Measurements from ENCODE around the gene PLTP. TPM values are rescaled to one million over a fixed set of nuclear protein-coding genes. Genes with fewer than 3 reads are reported as not detected.

PLTP gene
- total and polyA plus RNA-seq, 2 donors (not counting 3 experiments of a cell fraction or from before 2014, with no cell fraction given): 62.1 to 118 TPM

DNA sequence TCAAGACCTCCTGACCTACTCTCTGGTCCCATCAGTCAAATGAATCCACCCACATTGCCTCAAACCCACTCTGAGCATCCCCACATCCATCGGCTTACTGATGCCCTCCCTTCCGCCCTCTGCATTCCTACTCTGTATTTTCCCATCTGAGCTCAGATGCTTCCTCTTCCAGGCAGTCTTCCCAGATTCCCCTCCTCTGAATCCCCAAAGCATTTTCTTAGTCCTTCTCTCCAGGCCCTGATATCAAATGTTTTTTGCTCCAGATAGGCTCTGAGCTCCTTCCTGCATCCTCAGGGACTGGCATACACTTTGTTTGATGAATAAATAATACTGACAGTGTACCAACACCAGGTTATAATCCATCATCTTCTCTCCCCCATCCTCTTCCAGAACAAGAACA is 3.9 kb downstream of the PLTP start:
- Histone ChIP-seq H3K4me3 (replicated peaks in 1 of 3; ENCODE audit: insufficient read depth in 1 of 3, low read depth in 1 of 3, low read length in 3 of 3) (no peak overlapping the region), H3K27ac (ENCODE audit: insufficient read depth, low read depth, low read length) (no peak overlapping the region), H4K20me1 (replicated peaks; ENCODE audit: control insufficient read depth, extremely low read depth, insufficient read depth, low read length) (no peaks in the 10 kb centered on the region), H3K27me3 (ENCODE audit: control insufficient read depth in 2 of 2, insufficient read depth in 2 of 2, low read length in 2 of 2) (no peaks in the 10 kb centered on the region), H3K9me1 (replicated peaks; ENCODE audit: control insufficient read depth, extremely low read depth, insufficient read depth, low read length) (no peaks in the 10 kb centered on the region), H3K36me3 (ENCODE audit: control insufficient read depth in 2 of 2, extremely low read depth in 1 of 2, insufficient read depth in 2 of 2, low read length in 2 of 2) (peaks cover 0 to 14% of the 10 kb centered on the region in 2 experiments), H3K4me2 (ENCODE audit: insufficient read depth, low read length) (no peak overlapping the region), H3K9me3 (replicated peaks; ENCODE audit: control insufficient read depth, insufficient read depth, low read length) (no peaks in the 10 kb centered on the region), H3K79me2 (ENCODE audit: control insufficient read depth, insufficient read depth, low read length) (no peaks in the 10 kb centered on the region), H3K4me1 (ENCODE audit: control insufficient read depth, extremely low read depth, insufficient read depth, low read length) (peaks cover 22% of the 10 kb centered on the region), H3K9ac (replicated peaks; ENCODE audit: extremely low read depth, insufficient read depth, low read length) (no peak overlapping the region), H2AFZ (ENCODE audit: low read depth, low read length) (no peak overlapping the region)
- intact Hi-C loops (cut with micrococcal nuclease): no loop called here
- TF ChIP-seq POLR2A (IDR thresholded peaks at IDR 0.05; ENCODE audit: low read depth, low read length): no peak
- dilution Hi-C loops (cut with MboI; ENCODE audit: extremely low pct_ligation_motif_present, low sequenced_read_pairs): no loop called here
- no peak for FAIRE-seq
- no peak for DNase-seq (ENCODE audit: low read depth, low spot score)
- BruUV-seq (replicated peaks): no TSS peak
- ChIA-PET POLR2A (no interaction called here), CTCF (interaction anchor here (5.0 kb wide), 1 partner anchor 17 kb away, joined by 22 read pairs; the partner anchor contains the start of genes CTSA and NEURL2)

DNA sequence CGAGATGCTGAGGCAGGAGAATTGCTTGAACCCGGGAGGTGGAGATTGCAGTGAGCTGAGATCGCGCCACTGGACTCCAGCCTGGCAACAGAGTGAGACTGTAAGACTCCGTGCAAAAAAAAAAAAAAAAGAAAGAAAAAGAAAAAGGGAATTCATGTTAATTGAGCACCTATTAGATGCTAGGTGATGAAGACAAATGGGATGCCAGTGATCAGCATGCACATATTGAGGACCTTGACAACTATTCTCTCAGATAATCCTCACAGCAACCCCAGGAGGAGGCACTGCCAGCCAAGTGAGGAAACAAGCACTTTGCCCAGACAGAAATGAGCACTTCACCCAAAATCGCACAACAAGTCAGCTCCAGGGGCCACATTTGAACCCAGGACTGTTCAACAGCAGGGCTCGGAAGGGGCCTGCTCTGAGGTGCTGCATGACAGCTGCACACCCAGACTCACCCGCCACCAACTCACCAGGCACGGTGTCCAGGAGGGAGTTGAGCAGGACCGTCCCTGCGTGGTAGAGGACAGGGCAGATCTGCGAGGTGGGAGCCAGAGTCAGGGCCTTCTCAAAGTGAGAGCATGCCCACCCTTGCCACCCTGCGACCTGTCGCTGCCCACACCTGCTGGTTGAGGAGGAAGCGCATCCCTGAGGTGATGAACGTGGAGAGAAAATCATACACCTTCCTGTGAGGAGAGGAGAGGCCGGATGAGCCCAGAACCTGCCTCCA is 4.6 kb downstream of the PLTP start:
- no peak for FAIRE-seq
- H3K27ac ChIP-seq (ENCODE audit: insufficient read depth, low read depth, low read length): no peak overlapping the region
- intact Hi-C loops (cut with micrococcal nuclease) (no loop called here), dilution Hi-C loops (cut with MboI; ENCODE audit: extremely low pct_ligation_motif_present, low sequenced_read_pairs) (no loop called here)
- H3K36me3 ChIP-seq (ENCODE audit: control insufficient read depth in 2 of 2, extremely low read depth in 1 of 2, insufficient read depth in 2 of 2, low read length in 2 of 2): peaks cover 0 to 15% of the 10 kb centered on the region in 2 experiments
- H3K4me2 ChIP-seq (ENCODE audit: insufficient read depth, low read length): no peak overlapping the region
- DNase-seq (ENCODE audit: low read depth, low spot score): no peak
- no peak overlapping the region for H3K9ac ChIP-seq (replicated peaks; ENCODE audit: extremely low read depth, insufficient read depth, low read length)
- H4K20me1 ChIP-seq (replicated peaks; ENCODE audit: control insufficient read depth, extremely low read depth, insufficient read depth, low read length): no peaks in the 10 kb centered on the region
- H3K9me3 ChIP-seq (replicated peaks; ENCODE audit: control insufficient read depth, insufficient read depth, low read length): no peaks in the 10 kb centered on the region
- H3K4me3 ChIP-seq (replicated peaks in 1 of 3; ENCODE audit: insufficient read depth in 1 of 3, low read depth in 1 of 3, low read length in 3 of 3): no peak overlapping the region
- POLR2A ChIA-PET: no interaction called here
- TF ChIP-seq GATA2 (IDR thresholded peaks at IDR 0.05; ENCODE audit: insufficient read depth, insufficient read length, low read depth, low read length) (no peak), POLR2A (IDR thresholded peaks at IDR 0.05; ENCODE audit: low read depth, low read length) (no peak), MYC (IDR thresholded peaks at IDR 0.05; ENCODE audit: low read depth, low read length) (no peak), JUN (IDR thresholded peaks at IDR 0.05; ENCODE audit: borderline replicate concordance, insufficient read depth, insufficient read length, low read depth) (no peak), FOS (IDR thresholded peaks at IDR 0.05; ENCODE audit: borderline replicate concordance, insufficient read depth, low read length) (no peak), EZH2 (IDR thresholded peaks at IDR 0.05; ENCODE audit: borderline replicate concordance, low read depth, low read length, severe bottlenecking) (no peak), POLR2AphosphoS5 (IDR thresholded peaks at IDR 0.05; ENCODE audit: insufficient read depth, low read depth, low read length) (no peak)
- TF ChIP-seq, protein P1, sequence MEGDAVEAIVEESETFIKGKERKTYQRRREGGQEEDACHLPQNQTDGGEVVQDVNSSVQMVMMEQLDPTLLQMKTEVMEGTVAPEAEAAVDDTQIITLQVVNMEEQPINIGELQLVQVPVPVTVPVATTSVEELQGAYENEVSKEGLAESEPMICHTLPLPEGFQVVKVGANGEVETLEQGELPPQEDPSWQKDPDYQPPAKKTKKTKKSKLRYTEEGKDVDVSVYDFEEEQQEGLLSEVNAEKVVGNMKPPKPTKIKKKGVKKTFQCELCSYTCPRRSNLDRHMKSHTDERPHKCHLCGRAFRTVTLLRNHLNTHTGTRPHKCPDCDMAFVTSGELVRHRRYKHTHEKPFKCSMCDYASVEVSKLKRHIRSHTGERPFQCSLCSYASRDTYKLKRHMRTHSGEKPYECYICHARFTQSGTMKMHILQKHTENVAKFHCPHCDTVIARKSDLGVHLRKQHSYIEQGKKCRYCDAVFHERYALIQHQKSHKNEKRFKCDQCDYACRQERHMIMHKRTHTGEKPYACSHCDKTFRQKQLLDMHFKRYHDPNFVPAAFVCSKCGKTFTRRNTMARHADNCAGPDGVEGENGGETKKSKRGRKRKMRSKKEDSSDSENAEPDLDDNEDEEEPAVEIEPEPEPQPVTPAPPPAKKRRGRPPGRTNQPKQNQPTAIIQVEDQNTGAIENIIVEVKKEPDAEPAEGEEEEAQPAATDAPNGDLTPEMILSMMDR (IDR thresholded peaks at IDR 0.05; ENCODE audit: extremely low read depth in 1 of 2, insufficient read depth in 1 of 2, low read depth in 1 of 2, low read length in 2 of 2): no peak
- TF ChIP-seq, protein P2, sequence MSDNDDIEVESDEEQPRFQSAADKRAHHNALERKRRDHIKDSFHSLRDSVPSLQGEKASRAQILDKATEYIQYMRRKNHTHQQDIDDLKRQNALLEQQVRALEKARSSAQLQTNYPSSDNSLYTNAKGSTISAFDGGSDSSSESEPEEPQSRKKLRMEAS (IDR thresholded peaks at IDR 0.05; ENCODE audit: insufficient read depth, insufficient read length): no peak
- no peak overlapping the region for H2AFZ ChIP-seq (ENCODE audit: low read depth, low read length)
- H3K79me2 ChIP-seq (ENCODE audit: control insufficient read depth, insufficient read depth, low read length): no peaks in the 10 kb centered on the region
- no peaks in the 10 kb centered on the region for H3K9me1 ChIP-seq (replicated peaks; ENCODE audit: control insufficient read depth, extremely low read depth, insufficient read depth, low read length)
- peaks cover 17% of the 10 kb centered on the region for H3K4me1 ChIP-seq (ENCODE audit: control insufficient read depth, extremely low read depth, insufficient read depth, low read length)
- CTCF ChIA-PET: interaction anchor here (5.0 kb wide), 1 partner anchor 16 kb away, joined by 22 read pairs; the partner anchor contains the start of genes CTSA and NEURL2
- H3K27me3 ChIP-seq (ENCODE audit: control insufficient read depth in 2 of 2, insufficient read depth in 2 of 2, low read length in 2 of 2): no peaks in the 10 kb centered on the region
- no TSS peak for BruUV-seq (replicated peaks)
